ENCODE results near the gene UBAP2L. TPM values are rescaled to one million over a fixed set of nuclear protein-coding genes. Genes with fewer than 3 reads are reported as not detected.

Gene UBAP2L
- total RNA-seq, 1 donor from 2014 or later, result 263 TPM

DNA sequence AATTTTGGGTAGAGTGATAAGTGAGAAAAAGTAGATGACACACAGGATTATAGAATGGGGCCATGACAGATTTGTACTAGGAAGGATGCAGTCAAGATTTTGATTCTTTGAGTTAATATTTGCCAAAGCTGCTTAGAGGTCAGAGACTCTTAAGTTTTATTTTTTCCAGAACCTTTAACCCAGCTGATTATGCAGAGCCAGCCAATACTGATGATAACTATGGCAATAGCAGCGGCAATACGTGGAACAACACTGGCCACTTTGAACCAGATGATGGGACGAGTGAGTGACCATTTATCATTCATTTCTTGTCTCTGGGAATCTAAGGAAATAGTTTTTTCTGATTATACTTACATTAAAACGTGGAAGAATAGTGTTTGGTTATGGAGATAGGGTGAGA is 16.1 kb downstream of the UBAP2L start:
- intact Hi-C loops (cut with micrococcal nuclease), result no loop called here
- Mint-ChIP-seq H3K36me3 (ENCODE audit: low read depth) (peaks cover 85% of the 10 kb centered on the region), H3K27ac (no peak overlapping the region), H3K27me3 (ENCODE audit: low read depth) (no peaks in the 10 kb centered on the region), H3K4me1 (ENCODE audit: low read depth) (peaks cover 15% of the 10 kb centered on the region), H3K4me3 (ENCODE audit: low read depth) (no peak overlapping the region), H3K9me3 (no peaks in the 10 kb centered on the region)
- no peak for DNase-seq (ENCODE audit: low spot score)

DNA sequence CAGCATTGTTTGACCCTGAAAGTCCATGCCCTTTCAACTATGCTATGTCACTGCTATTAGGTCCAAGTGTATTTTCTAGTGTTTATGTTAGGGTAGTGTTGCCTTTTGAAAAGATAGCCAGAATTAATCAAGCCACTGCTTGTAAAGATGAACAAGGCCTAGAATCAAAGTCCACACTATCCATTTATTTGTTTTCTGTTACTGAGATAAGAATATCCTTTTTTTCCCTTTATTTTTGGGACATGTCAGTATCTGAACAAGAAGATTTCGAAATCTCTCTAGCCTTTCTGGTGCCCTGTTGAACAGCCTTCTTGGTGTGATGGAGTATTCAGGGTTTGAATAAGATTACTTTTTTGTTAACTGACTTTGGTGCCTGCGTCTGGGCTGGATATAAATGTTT is 16.7 kb downstream of the UBAP2L start:
- peaks cover 85% of the 10 kb centered on the region for H3K36me3 Mint-ChIP-seq (ENCODE audit: low read depth)
- H3K4me3 Mint-ChIP-seq (ENCODE audit: low read depth), result no peak overlapping the region
- H3K9me3 Mint-ChIP-seq, result no peaks in the 10 kb centered on the region
- DNase-seq (ENCODE audit: low spot score), result no peak
- H3K27ac Mint-ChIP-seq, result no peak overlapping the region
- intact Hi-C loops (cut with micrococcal nuclease), result no loop called here
- H3K27me3 Mint-ChIP-seq (ENCODE audit: low read depth), result no peaks in the 10 kb centered on the region
- peaks cover 17% of the 10 kb centered on the region for H3K4me1 Mint-ChIP-seq (ENCODE audit: low read depth)

DNA sequence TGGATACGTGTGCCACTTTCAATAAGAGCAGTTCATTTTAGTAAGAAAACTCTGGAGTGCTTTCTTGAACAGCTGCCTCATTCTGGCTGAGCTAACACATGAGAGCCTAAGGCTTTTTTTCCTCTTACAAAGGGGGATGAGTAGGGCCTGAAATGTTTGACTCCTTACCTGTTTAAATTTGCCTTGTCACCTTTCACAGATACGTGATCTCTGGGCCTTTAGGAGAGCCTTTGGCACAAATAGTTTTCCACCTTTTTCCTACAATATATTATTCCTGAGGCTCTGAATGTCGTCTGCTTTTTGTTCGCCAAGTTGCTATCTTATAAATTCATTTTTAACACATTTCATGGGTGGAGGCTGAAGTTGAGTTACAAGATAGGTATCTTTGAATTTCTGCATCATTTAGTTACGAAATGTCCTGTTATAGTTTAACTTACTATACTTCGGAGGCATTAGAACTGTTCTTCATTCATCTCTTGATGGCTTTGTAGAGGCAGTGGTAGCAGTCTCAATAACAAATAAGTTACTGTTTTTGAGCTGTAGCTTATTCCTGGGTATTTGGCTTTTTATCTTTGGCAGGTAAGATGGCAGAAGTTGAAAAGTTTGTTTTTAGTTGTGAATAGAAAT is 17.2 kb downstream of the UBAP2L start:
- no peak overlapping the region for H3K4me3 Mint-ChIP-seq (ENCODE audit: low read depth)
- H3K27me3 Mint-ChIP-seq (ENCODE audit: low read depth), result no peaks in the 10 kb centered on the region
- H3K9me3 Mint-ChIP-seq, result no peaks in the 10 kb centered on the region
- no peak for DNase-seq (ENCODE audit: low spot score)
- H3K36me3 Mint-ChIP-seq (ENCODE audit: low read depth), result peaks cover 88% of the 10 kb centered on the region
- no peak overlapping the region for H3K27ac Mint-ChIP-seq
- H3K4me1 Mint-ChIP-seq (ENCODE audit: low read depth), result peaks cover 17% of the 10 kb centered on the region
- intact Hi-C loops (cut with micrococcal nuclease), result no loop called here

GRCh38 chr1:154239491-154239890 is 18.7 kb downstream of the UBAP2L start:
- H3K27me3 Mint-ChIP-seq (ENCODE audit: low read depth), result no peaks in the 10 kb centered on the region
- intact Hi-C loops (cut with micrococcal nuclease), result no loop called here
- peaks cover 90% of the 10 kb centered on the region for H3K36me3 Mint-ChIP-seq (ENCODE audit: low read depth)
- DNase-seq (ENCODE audit: low spot score), result no peak
- peak overlapping the region; percentile 53 for H3K27ac Mint-ChIP-seq
- no peak overlapping the region for H3K4me3 Mint-ChIP-seq (ENCODE audit: low read depth)
- H3K9me3 Mint-ChIP-seq, result no peaks in the 10 kb centered on the region
- peaks cover 17% of the 10 kb centered on the region for H3K4me1 Mint-ChIP-seq (ENCODE audit: low read depth)

DNA sequence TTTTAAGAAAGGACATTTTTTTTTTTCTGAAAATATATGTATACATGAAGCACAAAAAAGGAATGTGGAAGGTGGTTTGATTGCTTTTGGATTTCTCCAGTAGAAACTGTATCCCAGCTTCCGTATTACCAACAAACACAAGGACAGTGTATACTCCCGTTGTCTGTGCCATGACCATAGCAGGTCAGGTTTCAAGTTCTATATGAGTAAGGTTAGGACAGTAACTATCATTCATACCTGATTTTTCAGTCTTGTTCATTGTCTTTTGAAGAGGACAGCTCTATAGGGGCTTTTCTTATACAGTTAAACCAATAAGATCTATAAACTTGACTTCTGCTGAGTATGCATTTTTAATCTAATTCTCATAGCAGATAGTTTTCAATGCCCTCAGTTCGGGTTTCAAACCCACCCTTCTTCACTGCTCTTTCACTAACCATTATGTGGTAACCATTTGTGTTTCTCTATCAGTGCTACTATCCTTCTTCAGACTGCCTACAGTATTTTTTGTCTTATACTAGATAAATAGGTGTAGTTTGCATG is 19.6 kb downstream of the UBAP2L start:
- Mint-ChIP-seq H3K4me3 (ENCODE audit: low read depth) (no peak overlapping the region), H3K9me3 (no peaks in the 10 kb centered on the region), H3K36me3 (ENCODE audit: low read depth) (peaks cover 90% of the 10 kb centered on the region), H3K27me3 (ENCODE audit: low read depth) (no peaks in the 10 kb centered on the region), H3K4me1 (ENCODE audit: low read depth) (peaks cover 17% of the 10 kb centered on the region), H3K27ac (peak overlapping the region; percentile 61)
- DNase-seq (ENCODE audit: low spot score), result no peak
- intact Hi-C loops (cut with micrococcal nuclease), result no loop called here

DNA sequence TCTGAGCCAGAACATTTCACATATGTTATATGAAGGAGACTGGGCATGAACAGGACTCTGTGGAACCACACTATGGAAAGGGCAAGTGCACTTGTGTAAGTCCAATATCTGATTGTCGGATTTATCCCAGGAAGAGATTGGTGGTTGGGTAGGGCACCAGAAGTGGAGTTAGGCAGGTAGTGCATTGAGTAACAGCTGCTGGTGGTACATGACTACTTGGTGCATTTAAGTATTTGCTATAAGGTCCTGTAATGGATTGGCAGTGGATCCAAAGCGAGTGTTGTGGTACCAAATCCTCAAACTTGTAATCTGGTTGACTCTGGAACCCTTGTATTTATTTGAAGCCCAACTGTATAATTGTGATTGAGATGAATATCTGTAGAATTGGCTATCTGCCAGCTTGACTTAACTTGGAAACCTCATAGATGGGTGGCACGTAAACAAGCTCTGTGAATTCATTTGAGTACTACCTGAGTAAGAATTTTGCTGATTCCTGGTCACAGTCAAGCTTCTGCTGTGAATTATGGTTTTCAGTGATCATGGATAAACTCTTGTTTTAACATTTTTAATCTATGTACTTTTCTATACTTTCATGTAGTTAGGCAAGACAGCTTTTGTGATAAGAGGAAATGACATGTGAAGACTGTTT is 21.1 kb downstream of the UBAP2L start:
- Mint-ChIP-seq H3K36me3 (ENCODE audit: low read depth) (peaks cover 87% of the 10 kb centered on the region), H3K4me3 (ENCODE audit: low read depth) (no peak overlapping the region), H3K27me3 (ENCODE audit: low read depth) (no peaks in the 10 kb centered on the region), H3K27ac (peak overlapping the region; percentile 72), H3K4me1 (ENCODE audit: low read depth) (peaks cover 17% of the 10 kb centered on the region), H3K9me3 (no peaks in the 10 kb centered on the region)
- intact Hi-C loops (cut with micrococcal nuclease), result no loop called here
- DNase-seq (ENCODE audit: low spot score), result no peak

- no peaks in the 10 kb centered on the region for H3K9me3 Mint-ChIP-seq
- peaks cover 82% of the 10 kb centered on the region for H3K36me3 Mint-ChIP-seq (ENCODE audit: low read depth)
- no peak overlapping the region for H3K4me3 Mint-ChIP-seq (ENCODE audit: low read depth)
- intact Hi-C loops (cut with micrococcal nuclease), result no loop called here
- H3K4me1 Mint-ChIP-seq (ENCODE audit: low read depth), result no peaks in the 10 kb centered on the region
- no peak for DNase-seq (ENCODE audit: low spot score)
- H3K27ac Mint-ChIP-seq, result no peak overlapping the region
- H3K27me3 Mint-ChIP-seq (ENCODE audit: low read depth), result no peaks in the 10 kb centered on the region
Measured at GRCh38 chr1:154253671-154254070, 32.9 kb downstream of the UBAP2L start.

DNA sequence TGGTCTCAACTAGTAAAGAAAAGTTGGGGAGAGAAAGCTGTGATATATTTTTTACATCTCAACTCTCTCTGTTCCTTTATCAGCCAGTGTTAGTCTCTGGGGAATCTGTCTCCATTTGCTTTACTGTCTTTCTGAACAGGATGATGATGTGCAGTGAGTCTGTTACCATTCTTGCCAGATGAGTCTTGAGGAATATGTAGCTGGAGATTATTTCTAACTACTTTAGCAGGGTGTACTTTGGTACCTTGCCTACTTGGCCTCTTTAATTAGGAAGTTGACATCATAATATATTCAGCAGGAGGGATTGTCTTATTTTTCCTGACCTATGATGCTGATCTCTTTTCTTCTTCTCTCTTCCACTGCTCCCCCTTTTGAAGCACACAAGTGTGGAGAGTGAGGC is 35.9 kb downstream of the UBAP2L start:
- Mint-ChIP-seq H3K4me3 (ENCODE audit: low read depth) (no peak overlapping the region), H3K4me1 (ENCODE audit: low read depth) (no peaks in the 10 kb centered on the region), H3K27ac (peak overlapping the region; percentile 4), H3K27me3 (ENCODE audit: low read depth) (no peaks in the 10 kb centered on the region), H3K36me3 (ENCODE audit: low read depth) (peaks cover 80% of the 10 kb centered on the region), H3K9me3 (no peaks in the 10 kb centered on the region)
- DNase-seq (ENCODE audit: low spot score), result no peak
- intact Hi-C loops (cut with micrococcal nuclease), result no loop called here

- H3K9me3 Mint-ChIP-seq, result no peaks in the 10 kb centered on the region
- no peak overlapping the region for H3K27ac Mint-ChIP-seq
- intact Hi-C loops (cut with micrococcal nuclease), result no loop called here
- peaks cover 94% of the 10 kb centered on the region for H3K36me3 Mint-ChIP-seq (ENCODE audit: low read depth)
- peaks cover 6% of the 10 kb centered on the region for H3K4me1 Mint-ChIP-seq (ENCODE audit: low read depth)
- no peak for DNase-seq (ENCODE audit: low spot score)
- no peak overlapping the region for H3K4me3 Mint-ChIP-seq (ENCODE audit: low read depth)
- H3K27me3 Mint-ChIP-seq (ENCODE audit: low read depth), result no peaks in the 10 kb centered on the region
Measured at GRCh38 chr1:154258784-154259183, 38.0 kb downstream of the UBAP2L start.

DNA sequence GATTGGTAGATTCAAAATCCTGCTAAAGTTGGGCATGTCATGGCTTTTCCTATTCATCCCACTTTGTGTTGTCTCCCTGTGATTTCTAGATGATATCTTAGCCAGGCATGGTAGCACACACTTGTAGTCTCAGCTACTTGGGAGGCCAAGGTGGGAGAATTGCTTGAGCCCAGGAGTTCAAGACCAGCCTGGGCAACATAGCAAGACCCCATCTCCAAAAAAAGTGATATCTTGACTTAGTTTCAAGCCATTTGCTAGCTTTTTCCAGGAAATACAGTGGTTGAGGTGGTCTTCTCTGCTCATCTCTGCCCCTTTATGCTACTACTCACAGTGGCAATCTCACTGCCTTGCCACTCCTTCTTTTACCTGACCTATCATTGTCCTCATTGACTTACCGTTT is 39.4 kb downstream of the UBAP2L start:
- no peak overlapping the region for H3K27ac Mint-ChIP-seq
- no peaks in the 10 kb centered on the region for H3K9me3 Mint-ChIP-seq
- H3K36me3 Mint-ChIP-seq (ENCODE audit: low read depth), result peaks cover 90% of the 10 kb centered on the region
- H3K4me1 Mint-ChIP-seq (ENCODE audit: low read depth), result peaks cover 18% of the 10 kb centered on the region
- no peak for DNase-seq (ENCODE audit: low spot score)
- H3K27me3 Mint-ChIP-seq (ENCODE audit: low read depth), result no peaks in the 10 kb centered on the region
- H3K4me3 Mint-ChIP-seq (ENCODE audit: low read depth), result no peak overlapping the region
- intact Hi-C loops (cut with micrococcal nuclease), result no loop called here

GRCh38 chr1:154263465-154264332 is 42.9 kb downstream of the UBAP2L start:
- peak overlapping the region; percentile 60 for H3K27ac Mint-ChIP-seq
- no peak overlapping the region for H3K4me3 Mint-ChIP-seq (ENCODE audit: low read depth)
- no peaks in the 10 kb centered on the region for H3K27me3 Mint-ChIP-seq (ENCODE audit: low read depth)
- peaks cover 72% of the 10 kb centered on the region for H3K36me3 Mint-ChIP-seq (ENCODE audit: low read depth)
- H3K9me3 Mint-ChIP-seq, result no peaks in the 10 kb centered on the region
- no peak for DNase-seq (ENCODE audit: low spot score)
- H3K4me1 Mint-ChIP-seq (ENCODE audit: low read depth), result peaks cover 26% of the 10 kb centered on the region
- intact Hi-C loops (cut with micrococcal nuclease), result no loop called here

GRCh38 chr1:154264454-154264853 is 43.7 kb downstream of the UBAP2L start:
- intact Hi-C loops (cut with micrococcal nuclease), result no loop called here
- no peak for DNase-seq (ENCODE audit: low spot score)
- Mint-ChIP-seq H3K27me3 (ENCODE audit: low read depth) (no peaks in the 10 kb centered on the region), H3K36me3 (ENCODE audit: low read depth) (peaks cover 77% of the 10 kb centered on the region), H3K27ac (peak overlapping the region; percentile 70), H3K4me1 (ENCODE audit: low read depth) (peaks cover 26% of the 10 kb centered on the region), H3K4me3 (ENCODE audit: low read depth) (no peak overlapping the region), H3K9me3 (no peaks in the 10 kb centered on the region)

DNA sequence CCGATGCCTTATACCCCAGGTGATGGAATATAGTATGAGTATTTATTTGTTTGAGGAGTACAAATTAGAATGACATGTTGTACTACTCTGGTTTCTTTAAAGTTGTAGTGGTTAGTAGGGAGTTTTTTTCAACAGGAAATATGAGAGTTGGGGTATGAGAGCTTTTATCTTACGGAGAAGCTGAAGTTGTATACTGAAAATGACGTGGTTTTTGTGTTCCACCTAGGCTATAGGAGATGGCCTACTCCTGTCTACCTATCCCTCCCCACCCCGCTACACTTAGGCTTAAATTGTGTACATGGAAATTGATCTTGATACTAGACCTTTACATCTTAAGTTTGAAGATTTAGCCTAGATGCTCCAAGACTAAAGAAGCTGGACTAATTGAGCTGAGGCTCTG is 44.8 kb downstream of the UBAP2L start:
- intact Hi-C loops (cut with micrococcal nuclease), result no loop called here
- peaks cover 28% of the 10 kb centered on the region for H3K4me1 Mint-ChIP-seq (ENCODE audit: low read depth)
- H3K27me3 Mint-ChIP-seq (ENCODE audit: low read depth), result no peaks in the 10 kb centered on the region
- no peak overlapping the region for H3K4me3 Mint-ChIP-seq (ENCODE audit: low read depth)
- no peak for DNase-seq (ENCODE audit: low spot score)
- peak overlapping the region; percentile 78 for H3K27ac Mint-ChIP-seq
- peaks cover 73% of the 10 kb centered on the region for H3K36me3 Mint-ChIP-seq (ENCODE audit: low read depth)
- no peaks in the 10 kb centered on the region for H3K9me3 Mint-ChIP-seq
